GM23338 (cell line): Measurements from ENCODE around the gene DGKB. TPM values are rescaled to one million over a fixed set of nuclear protein-coding genes. Genes with fewer than 3 reads are reported as not detected.
A peak's percentile ranks its signal among the peaks of the same experiment; 100 is the strongest.

Source experiments
- ATAC-seq: fragments of 200-7000 bp; cut with Tn5 transposase; 3 replicates; pipeline ENCODE4 v1.9.1; 2020
- DNase-seq: peaks from one replicate; pipeline ENCODE4 v3.0.0-alpha.2; 2015; ENCODE audit warnings: low spot score
- H2AFZ ChIP-seq: fragments of 200-600 bp; sonication (generic); 2 replicates; pipeline ENCODE4 v1.8.0; 2016; ENCODE audit warnings: antibody characterized with exemption, mild to moderate bottlenecking, moderate library complexity
- H3F3A ChIP-seq: fragments of 200-600 bp; sonication (generic); replicated peaks from 2 replicates; pipeline ENCODE4 v1.8.0; 2017; ENCODE audit warnings: antibody characterized with exemption, mixed run types, low read depth
- H3K27ac ChIP-seq: fragments of 200-600 bp; sonication (generic); 2 replicates; pipeline ENCODE4 v1.6.1; 2016; ENCODE audit warnings: low read depth
- H3K27me3 ChIP-seq: fragments of 200-600 bp; sonication (generic); 2 replicates; pipeline ENCODE4 v1.8.0; 2016; ENCODE audit warnings: mild to moderate bottlenecking, mixed run types, moderate library complexity; ENCODE audit not compliant: insufficient read depth
- H3K36me3 ChIP-seq: fragments of 200-600 bp; sonication (generic); 2 replicates; pipeline ENCODE4 v1.8.0; 2016; ENCODE audit warnings: mild to moderate bottlenecking; ENCODE audit not compliant: insufficient read depth
- H3K4me1 ChIP-seq: fragments of 200-600 bp; sonication (generic); 2 replicates; pipeline ENCODE4 v1.8.0; 2016; ENCODE audit warnings: mild to moderate bottlenecking, moderate library complexity; ENCODE audit not compliant: insufficient read depth
- H3K4me2 ChIP-seq: fragments of 200-600 bp; sonication (generic); 2 replicates; pipeline ENCODE4 v1.7.1; 2017; ENCODE audit warnings: mixed run types
- H3K4me3 ChIP-seq: fragments of 200-600 bp; sonication (generic); 2 replicates; pipeline ENCODE4 v1.6.1; 2016; ENCODE audit warnings: mixed run types
- H3K79me2 ChIP-seq: fragments of 200-600 bp; sonication (generic); replicated peaks from 2 replicates; pipeline ENCODE4 v1.8.0; 2017; ENCODE audit warnings: mild to moderate bottlenecking; ENCODE audit not compliant: insufficient read depth
- H3K9me2 ChIP-seq: fragments of 200-600 bp; sonication (generic); 2 replicates; pipeline ENCODE4 v1.8.0; 2017; ENCODE audit not compliant: insufficient read depth
- H4K20me1 ChIP-seq: fragments of 200-600 bp; sonication (generic); replicated peaks from 2 replicates; pipeline ENCODE4 v1.8.0; 2017; ENCODE audit warnings: mild to moderate bottlenecking; ENCODE audit not compliant: insufficient read depth
- H3K27ac Mint-ChIP-seq: 2 replicates; pipeline ENCODE4 v1.8.0; 2020; ENCODE audit warnings: inconsistent platforms, mild to moderate bottlenecking, moderate library complexity, mixed read lengths
- H3K27me3 Mint-ChIP-seq: 3 replicates; pipeline ENCODE4 v1.8.0; 2022; ENCODE audit warnings: low read depth, mild to moderate bottlenecking, moderate library complexity, mixed read lengths, inconsistent platforms; ENCODE audit not compliant: insufficient read depth, poor library complexity
- H3K36me3 Mint-ChIP-seq: 3 replicates; pipeline ENCODE4 v1.8.0; 2021; ENCODE audit warnings: low read depth, mild to moderate bottlenecking, inconsistent platforms, moderate library complexity, mixed read lengths
- H3K4me1 Mint-ChIP-seq: 3 replicates; pipeline ENCODE4 v1.8.0; 2020; ENCODE audit warnings: mild to moderate bottlenecking, inconsistent platforms, mixed read lengths
- H3K4me3 Mint-ChIP-seq: 3 replicates; pipeline ENCODE4 v1.8.0; 2021; ENCODE audit warnings: moderate library complexity, mild to moderate bottlenecking, inconsistent platforms, mixed read lengths
- H3K9me3 Mint-ChIP-seq: 3 replicates; pipeline ENCODE4 v1.8.0; 2020; ENCODE audit warnings: moderate library complexity, mild to moderate bottlenecking, inconsistent platforms, mixed read lengths
- CTCF ChIP-seq, 2 experiments: fragments of 200-600 bp in 1 of 2; sonication (generic) in 1 of 2; conservative IDR thresholded peaks; 2 replicates each; pipeline versions ENCODE4 v1.5.1 to v1.6.1; 2016 to 2017; ENCODE audit warnings: antibody characterized with exemption in 2 of 2, low read depth in 2 of 2, mild to moderate bottlenecking in 2 of 2, moderate library complexity in 1 of 2
- ETS1 ChIP-seq: IDR thresholded peaks from 2 replicates; pipeline ENCODE4 v1.6.1; 2016; ENCODE audit warnings: antibody characterized with exemption
- EZH2phosphoT487 ChIP-seq: fragments of 200-600 bp; sonication (generic); IDR thresholded peaks from one replicate; pipeline ENCODE4 v1.8.1; 2018; ENCODE audit warnings: antibody characterized with exemption; ENCODE audit not compliant: unreplicated experiment
- JUNB ChIP-seq: IDR thresholded peaks from one replicate; pipeline ENCODE4 v1.6.1; 2016; ENCODE audit warnings: antibody characterized with exemption; ENCODE audit not compliant: unreplicated experiment
- NANOG ChIP-seq: IDR thresholded peaks from 2 replicates; pipeline ENCODE4 v1.6.1; 2016; ENCODE audit warnings: antibody characterized with exemption, borderline replicate concordance
- POLR2AphosphoS5 ChIP-seq: IDR thresholded peaks from 2 replicates; pipeline ENCODE4 v1.6.1; 2016; ENCODE audit warnings: antibody characterized with exemption, low read depth
- REST ChIP-seq: IDR thresholded peaks from one replicate; pipeline ENCODE4 v1.6.1; 2018; ENCODE audit warnings: antibody characterized with exemption; ENCODE audit not compliant: unreplicated experiment
- STAT1 ChIP-seq: IDR thresholded peaks from one replicate; pipeline ENCODE4 v1.6.1; 2016; ENCODE audit warnings: antibody characterized with exemption; ENCODE audit not compliant: unreplicated experiment
- polyA plus RNA-seq: library from polyadenylated mRNA; unstranded; fragments of >200 nt; fragmentation: Nextera tagmentation; extraction: Ambion mirVana; gene quantifications from 2 replicates; pipeline ENCODE4 v1.2.1, GENCODE V29; 2016
- total RNA-seq: library from RNA; depleted of rRNA; stranded (reverse); fragments of >200 nt; shearing (Covaris generic); gene quantifications from 2 replicates; pipeline ENCODE4 v1.2.3, GENCODE V29; 2014

The DGKB gene
- total and polyA plus RNA-seq, 2 experiments from 2014 or later = 4.8 to 11.5 TPM

GRCh38 chr7:14487701-14488395, 414.7 kb downstream of the DGKB start (continued):
- no peak for TF ChIP-seq NANOG

GRCh38 chr7:14483663-14484062, 418.9 kb downstream of the DGKB start:
- Histone ChIP-seq H3K79me2 (no peaks in the 10 kb centered on the region), H3K4me1 (peaks cover 3% of the 10 kb centered on the region), H4K20me1 (no peaks in the 10 kb centered on the region), H3K9me2 (no peaks in the 10 kb centered on the region), H3K4me3 (no peak overlapping the region), H3F3A (no peaks in the 10 kb centered on the region), H3K27me3 (no peaks in the 10 kb centered on the region), H2AFZ (no peak overlapping the region), H3K36me3 (no peaks in the 10 kb centered on the region), H3K4me2 (no peak overlapping the region), H3K27ac (no peak overlapping the region)
- no peak for ATAC-seq
- no peak for TF ChIP-seq REST
- no peak for TF ChIP-seq POLR2AphosphoS5
- TF ChIP-seq CTCF (conservative IDR thresholded peaks at IDR 0.05; ENCODE audit: low read depth in 2 of 2) = peak in 1 of 2 experiments; percentile 21; a peak in 2 of 4 replicates
- no peak for TF ChIP-seq EZH2phosphoT487
- no peak for TF ChIP-seq STAT1
- Mint-ChIP-seq H3K9me3 (no peaks in the 10 kb centered on the region), H3K36me3 (no peaks in the 10 kb centered on the region), H3K27me3 (no peaks in the 10 kb centered on the region), H3K4me3 (no peak overlapping the region), H3K27ac (no peak overlapping the region), H3K4me1 (peaks cover 9% of the 10 kb centered on the region; the same call in 2 of the 3 replicates)
- DNase-seq = peak; percentile 25

- Histone ChIP-seq H3K27ac (no peak overlapping the region), H3K36me3 (no peaks in the 10 kb centered on the region), H3K27me3 (no peaks in the 10 kb centered on the region), H3K4me3 (no peak overlapping the region), H3K4me1 (peaks cover 3% of the 10 kb centered on the region), H4K20me1 (no peaks in the 10 kb centered on the region), H2AFZ (no peak overlapping the region), H3K79me2 (no peaks in the 10 kb centered on the region), H3K4me2 (no peak overlapping the region), H3F3A (no peaks in the 10 kb centered on the region), H3K9me2 (no peaks in the 10 kb centered on the region)
- ATAC-seq (no peak), DNase-seq (no peak)
- Mint-ChIP-seq H3K36me3 (no peaks in the 10 kb centered on the region), H3K4me1 (peaks cover 9% of the 10 kb centered on the region; the same call in 2 of the 3 replicates), H3K9me3 (no peaks in the 10 kb centered on the region), H3K27ac (no peak overlapping the region), H3K27me3 (no peaks in the 10 kb centered on the region), H3K4me3 (no peak overlapping the region)
- TF ChIP-seq ETS1 (no peak), JUNB (no peak)
Observed at GRCh38 chr7:14480281-14480680, 422.3 kb downstream of the DGKB start.
